Peyer's patch (tissue), 4 donors: ENCODE measurements around the gene NFU1.

ENCODE experiments used
- CTCF ChIP-seq, 6 experiments: fragments of 450-650 bp in 4 of 6; fragments of 200-600 bp in 2 of 6; sonication (generic) in 1 of 6; IDR thresholded peaks; one replicate each; pipeline ENCODE4 v1.5.1; 2017 to 2019; ENCODE audit warnings: antibody characterized with exemption in 6 of 6, mild to moderate bottlenecking in 3 of 6, moderate library complexity in 1 of 6
- POLR2A ChIP-seq, 2 donors: fragments of 450-650 bp; IDR thresholded peaks; one replicate each; pipeline ENCODE4 v1.5.1; 2017; ENCODE audit warnings: antibody characterized with exemption in 2 of 2, mild to moderate bottlenecking in 2 of 2, moderate library complexity in 2 of 2

- no peak for TF ChIP-seq CTCF (IDR thresholded peaks at IDR 0.05)
- no peak for TF ChIP-seq POLR2A (IDR thresholded peaks at IDR 0.05)
Observed at GRCh38 chr2:69411120-69411519, 26.1 kb downstream of the NFU1 start.
